Astrocyte of the cerebellum (primary cell): ENCODE data around the gene CCL5.

ENCODE experiments used
- DNase-seq: peaks from one replicate; pipeline ENCODE4 v3.0.0-alpha.2; 2011; ENCODE audit warnings: low read depth
- H3K4me3 ChIP-seq: 2 replicates; pipeline ENCODE4 v1.5.1; 2011; ENCODE audit warnings: mild to moderate bottlenecking, low read depth, low read length, moderate library complexity
- CTCF ChIP-seq: IDR thresholded peaks from 2 replicates; pipeline ENCODE4 v1.5.1; 2012; ENCODE audit warnings: low read length, low read depth, moderate library complexity, mild to moderate bottlenecking; ENCODE audit errors: missing control alignments
- in situ Hi-C: cut with HindIII; loops from 2 replicates; pipeline ENCODE4 v1.10.0; 2017; ENCODE audit warnings: low sequenced_read_pairs

The CCL5 gene

GRCh38 chr17:35907691-35908090, 27.5 kb upstream of the CCL5 start:
- in situ Hi-C loops = no loop called here

GRCh38 chr17:35906926-35907637, 26.9 kb upstream of the CCL5 start:
- no peak for TF ChIP-seq CTCF
- DNase-seq = no peak
- in situ Hi-C loops = no loop called here
- H3K4me3 ChIP-seq = no peak overlapping the region

More at GRCh38 chr17:35907691-35908090, 27.5 kb upstream of the CCL5 start:
- DNase-seq = no peak
- no peak for TF ChIP-seq CTCF
- no peak overlapping the region for H3K4me3 ChIP-seq

GRCh38 chr17:35906191-35906925, 26.2 kb upstream of the CCL5 start:
- no peak overlapping the region for H3K4me3 ChIP-seq
- DNase-seq = no peak
- in situ Hi-C loops = no loop called here
- no peak for TF ChIP-seq CTCF

- DNase-seq = no peak
- no peak for TF ChIP-seq CTCF
- H3K4me3 ChIP-seq = no peak overlapping the region
- in situ Hi-C loops = no loop called here
These were observed 23.3 kb upstream of the CCL5 start for GRCh38 chr17:35903451-35903850.

GRCh38 chr17:35901631-35902175, 21.5 kb upstream of the CCL5 start:
- no peak for DNase-seq
- in situ Hi-C loops = no loop called here
- H3K4me3 ChIP-seq = no peak overlapping the region
- no peak for TF ChIP-seq CTCF

GRCh38 chr17:35900708-35901480, 20.7 kb upstream of the CCL5 start:
- DNase-seq = no peak
- H3K4me3 ChIP-seq = no peak overlapping the region
- in situ Hi-C loops = no loop called here
- no peak for TF ChIP-seq CTCF
